Measurements from ENCODE around the gene ELMO1.

The ELMO1 gene

GRCh38 chr7:37209195-37209594, 239.5 kb downstream of the ELMO1 start:
- no peak for DNase-seq

DNA sequence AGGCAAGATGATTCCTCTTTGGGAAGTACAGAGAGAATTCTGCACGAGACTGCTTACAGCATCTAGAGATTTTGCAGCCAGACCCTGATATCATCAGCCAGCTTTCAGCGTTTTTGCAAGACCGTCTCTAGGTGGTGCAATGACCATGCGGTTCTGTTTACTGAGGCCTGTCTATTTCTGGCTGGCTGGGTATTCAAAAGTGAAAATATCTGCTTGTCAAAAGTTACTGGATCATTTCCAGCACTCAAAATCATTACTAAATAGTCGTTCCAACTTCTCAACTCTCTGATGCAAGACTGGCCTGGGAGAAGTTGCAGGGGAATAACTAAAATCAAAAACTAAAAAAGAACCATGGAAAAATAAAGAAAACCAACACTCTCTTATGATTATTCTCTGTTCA, 240.1 kb downstream of the ELMO1 start:
- peak; percentile 39 to 77 for DNase-seq

- no peak for DNase-seq
Measured at GRCh38 chr7:37206192-37206591, 242.5 kb downstream of the ELMO1 start.

DNA sequence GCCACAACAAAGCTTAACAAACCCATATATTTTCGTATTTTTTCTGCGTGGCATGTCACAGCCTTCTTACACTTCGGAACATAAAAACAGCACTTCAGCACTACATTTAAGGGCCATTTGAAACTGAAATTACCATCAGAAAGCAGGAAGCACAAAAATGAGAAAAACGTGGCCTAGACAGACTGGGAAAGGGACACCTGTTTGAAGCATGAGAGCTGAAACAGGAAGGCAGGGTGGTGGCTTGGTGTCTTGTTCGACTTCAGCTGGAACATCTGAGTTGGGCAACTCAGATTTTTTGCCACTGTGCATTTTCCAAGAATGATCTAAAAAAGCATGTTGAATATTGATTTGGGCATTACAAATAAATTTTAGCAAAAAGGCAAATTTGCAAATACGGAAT, 243.2 kb downstream of the ELMO1 start:
- no peak for DNase-seq

GRCh38 chr7:37201876-37202198, 246.8 kb downstream of the ELMO1 start:
- no peak for DNase-seq

DNA sequence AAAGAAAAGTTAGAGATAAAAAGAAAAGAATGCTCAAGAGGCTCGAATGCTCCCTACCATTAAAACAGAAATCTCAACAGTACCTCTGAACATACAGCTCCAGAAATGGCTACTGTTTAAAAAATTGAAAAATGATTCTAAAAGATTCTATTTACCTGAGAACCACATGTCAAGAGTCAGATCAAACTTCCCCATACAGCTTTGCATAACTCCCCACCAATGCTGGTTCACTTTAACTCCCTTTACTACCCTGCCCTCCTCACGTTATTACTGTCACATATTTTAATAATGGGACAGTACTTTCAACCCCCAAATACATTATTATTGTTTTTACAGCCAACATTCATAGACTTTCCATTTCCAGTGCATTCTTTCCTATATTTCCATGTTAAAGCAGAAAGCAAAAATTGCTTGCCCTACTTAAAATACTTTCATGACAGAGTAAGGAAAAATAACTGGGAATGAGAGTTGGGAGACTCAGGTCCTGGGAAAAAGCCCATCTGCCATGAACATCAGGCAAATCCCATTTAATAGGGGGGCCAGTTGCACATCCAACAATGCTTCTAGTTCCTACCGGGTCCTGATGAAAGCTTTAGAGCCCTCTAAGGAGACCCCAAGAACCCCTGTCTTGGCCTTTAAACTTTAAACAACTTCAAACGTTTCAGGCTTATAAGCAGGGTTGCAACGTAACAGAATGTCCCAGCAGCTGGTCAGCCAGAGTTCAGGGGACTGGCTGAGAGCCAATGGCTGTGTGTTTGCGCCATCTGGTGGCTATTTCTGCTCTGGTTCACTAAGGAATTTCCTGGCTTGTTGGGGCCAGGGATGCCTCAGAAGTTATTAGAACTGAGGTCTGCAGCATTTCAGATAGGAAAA, 247.4 kb downstream of the ELMO1 start:
- peak; percentile 60 to 88 for DNase-seq

DNA sequence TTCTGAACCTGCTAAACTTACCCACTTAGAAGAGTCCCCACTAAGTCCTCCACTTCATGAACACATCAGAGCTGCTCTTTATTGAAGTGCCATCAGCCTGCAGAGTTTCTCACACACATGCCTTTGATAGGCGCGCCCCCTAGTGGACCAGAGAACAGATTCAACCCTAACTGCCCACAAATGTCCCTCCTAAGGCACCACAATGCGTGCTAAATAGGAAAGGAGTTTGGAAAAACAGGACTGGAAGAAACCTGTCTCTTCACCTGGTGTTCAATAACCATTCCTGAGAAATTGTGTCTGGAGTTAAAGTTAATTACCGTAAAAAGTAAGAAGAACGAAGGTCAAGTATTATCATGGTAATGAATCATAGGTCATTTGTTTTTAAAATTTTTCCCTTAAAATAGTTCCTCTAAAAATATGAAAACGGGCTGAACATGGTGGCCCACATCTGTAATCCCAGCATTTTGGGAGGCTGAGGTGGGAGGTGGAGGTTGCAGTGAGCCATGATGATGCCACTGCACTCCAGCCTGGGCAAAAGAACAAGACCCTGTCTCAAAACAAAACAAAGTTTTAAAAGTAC, 249.7 kb downstream of the ELMO1 start:
- peak; percentile 90 to 91 for DNase-seq

DNA sequence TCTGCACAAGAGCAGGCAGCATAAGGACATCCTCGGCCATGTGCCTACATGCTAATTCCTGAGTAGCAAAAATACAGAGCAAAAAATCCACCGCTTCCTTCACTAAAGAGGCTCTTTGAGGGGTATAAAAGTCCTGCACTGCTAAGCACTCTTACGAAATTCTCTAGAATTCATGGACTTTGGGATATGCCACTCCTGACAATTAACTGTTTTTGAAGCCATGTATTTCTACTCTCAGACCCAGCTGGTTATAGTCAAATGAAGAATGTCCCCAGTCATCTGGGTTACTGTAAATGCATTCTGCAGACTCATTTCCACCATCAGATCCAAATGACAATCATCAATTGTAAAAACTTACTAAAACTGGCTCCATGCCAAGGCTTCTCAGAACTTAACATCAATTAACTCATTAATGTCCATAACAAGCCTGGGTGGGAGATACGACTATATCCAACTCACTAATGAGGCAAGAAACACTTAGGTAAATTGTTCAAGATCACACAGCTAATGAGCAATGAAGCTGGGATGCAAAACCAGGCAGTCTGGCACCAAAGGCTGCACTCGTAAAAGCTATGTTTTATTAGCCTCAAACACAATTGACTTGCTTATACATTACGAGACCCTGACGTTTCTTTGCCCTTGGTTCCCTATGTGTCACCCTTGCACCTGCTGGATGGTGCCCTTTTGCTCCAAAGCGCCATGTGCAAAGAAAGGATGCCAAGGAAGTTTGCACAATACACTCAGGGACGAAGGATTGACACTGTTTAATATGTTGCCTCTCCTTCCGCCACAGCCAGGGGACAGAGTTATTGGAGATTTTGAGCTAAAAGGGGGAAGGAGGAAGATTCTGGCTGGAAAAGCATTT, 250.4 kb downstream of the ELMO1 start:
- peak in 1 of 2 experiments; percentile 30 for DNase-seq

GRCh38 chr7:37197108-37197507, 251.6 kb downstream of the ELMO1 start:
- DNase-seq: no peak

- no peak for DNase-seq
Measured at GRCh38 chr7:37196676-37197075, 252.0 kb downstream of the ELMO1 start.

GRCh38 chr7:37195388-37195787, 253.3 kb downstream of the ELMO1 start:
- no peak for DNase-seq

DNA sequence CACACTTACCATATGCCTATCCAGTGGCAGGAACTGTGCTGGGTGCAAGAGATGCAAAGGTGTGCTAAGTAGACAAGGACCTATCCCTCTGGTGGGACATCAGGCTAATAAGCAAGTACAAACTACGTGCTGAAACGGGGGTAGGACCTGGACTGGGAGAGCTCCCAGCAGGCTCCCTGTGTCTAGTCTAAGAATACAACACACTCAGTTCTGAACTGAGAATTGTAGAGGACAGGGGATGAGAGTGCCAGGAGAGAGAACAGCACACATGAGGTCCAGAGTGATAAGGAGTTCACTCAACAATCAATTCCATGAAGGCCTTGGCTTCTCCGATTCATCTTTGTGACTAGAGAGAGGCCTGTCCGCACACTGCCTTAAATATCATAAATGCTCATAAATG, 253.7 kb downstream of the ELMO1 start:
- no peak for DNase-seq

DNA sequence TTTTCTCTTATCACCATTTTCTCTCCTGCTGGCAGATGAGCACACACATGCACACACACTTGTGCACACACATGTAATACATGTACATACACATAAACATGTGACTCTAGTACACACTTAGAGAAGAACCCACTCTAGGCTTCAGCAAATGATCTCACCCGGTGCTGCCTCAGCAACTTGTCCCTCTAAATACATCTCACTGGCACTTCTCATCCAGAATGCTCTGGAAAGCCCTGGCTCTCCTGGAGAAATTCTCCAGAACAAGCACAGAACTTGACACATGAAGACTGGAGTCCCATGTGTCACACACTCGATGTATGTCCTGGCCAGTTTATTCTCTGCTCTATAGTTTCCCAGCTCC, 254.9 kb downstream of the ELMO1 start:
- no peak for DNase-seq

DNA sequence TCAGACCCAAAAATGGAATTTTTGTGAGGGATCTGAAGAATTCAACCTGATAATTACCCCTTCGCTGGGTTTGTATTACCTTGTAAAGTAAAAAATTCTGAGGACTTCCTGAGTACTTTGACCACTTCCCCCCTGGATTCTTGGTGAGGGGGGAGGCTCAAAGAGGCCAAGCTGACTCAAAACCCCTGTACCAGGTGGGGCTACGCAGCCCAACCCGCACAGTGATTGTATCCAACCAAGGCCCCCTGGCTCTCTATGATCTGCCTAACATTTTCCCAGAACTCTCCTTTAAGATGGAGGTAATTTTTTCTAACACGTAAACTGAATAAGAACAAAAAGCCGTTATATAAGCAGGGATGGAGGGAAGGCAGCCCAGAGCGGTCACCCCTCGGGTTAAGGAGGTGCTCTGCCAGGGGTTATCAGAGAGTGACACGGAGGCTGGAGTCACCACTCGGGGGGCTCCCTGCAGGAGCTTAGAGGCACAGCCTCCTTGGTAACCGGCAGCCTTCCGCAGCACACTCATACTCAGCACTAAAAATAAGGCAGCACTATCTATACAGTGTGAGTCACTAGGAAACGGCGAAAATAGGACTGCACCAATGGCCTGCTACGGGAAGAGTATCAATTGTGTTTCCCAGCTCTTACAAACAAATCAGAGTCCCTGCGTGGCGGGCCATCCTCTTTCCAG, 255.4 kb downstream of the ELMO1 start:
- DNase-seq: no peak

DNA sequence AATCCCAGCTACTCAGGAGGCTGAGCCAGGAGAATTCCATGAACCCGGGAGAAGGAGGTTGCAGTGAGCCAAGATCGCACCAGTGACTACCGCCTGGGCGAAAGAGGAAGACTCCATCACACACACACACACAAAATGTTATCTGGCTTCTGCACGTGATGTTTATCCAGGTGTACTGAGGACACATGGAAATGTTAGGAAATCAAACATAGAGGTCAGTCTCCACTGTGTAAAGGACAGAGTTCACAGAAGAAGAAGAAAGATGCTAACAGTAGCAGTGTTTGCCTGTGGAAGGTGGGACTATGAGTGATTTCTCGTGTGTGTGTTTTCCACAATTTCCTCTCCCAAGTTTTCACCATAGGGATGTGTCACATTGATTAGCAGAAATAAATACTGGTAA, 256.9 kb downstream of the ELMO1 start:
- no peak for DNase-seq

DNA sequence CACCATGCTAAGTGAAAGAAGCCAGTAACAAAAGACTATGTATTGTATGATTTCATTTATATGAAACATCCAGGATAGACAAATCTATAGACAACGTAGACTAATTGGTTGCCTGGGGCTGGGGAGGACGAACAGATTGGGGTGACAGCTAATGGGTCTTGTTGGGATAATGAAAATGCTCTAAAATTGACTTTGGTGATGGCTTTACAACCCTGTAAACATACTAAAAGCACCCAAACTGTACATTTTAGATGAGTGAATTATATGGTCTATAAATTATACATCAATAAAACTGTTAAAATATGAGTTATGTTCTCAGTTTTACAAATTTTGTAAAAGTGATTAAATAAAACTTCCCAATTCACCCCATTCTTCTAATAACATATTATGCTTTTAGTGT, 261.5 kb downstream of the ELMO1 start:
- DNase-seq: no peak

DNA sequence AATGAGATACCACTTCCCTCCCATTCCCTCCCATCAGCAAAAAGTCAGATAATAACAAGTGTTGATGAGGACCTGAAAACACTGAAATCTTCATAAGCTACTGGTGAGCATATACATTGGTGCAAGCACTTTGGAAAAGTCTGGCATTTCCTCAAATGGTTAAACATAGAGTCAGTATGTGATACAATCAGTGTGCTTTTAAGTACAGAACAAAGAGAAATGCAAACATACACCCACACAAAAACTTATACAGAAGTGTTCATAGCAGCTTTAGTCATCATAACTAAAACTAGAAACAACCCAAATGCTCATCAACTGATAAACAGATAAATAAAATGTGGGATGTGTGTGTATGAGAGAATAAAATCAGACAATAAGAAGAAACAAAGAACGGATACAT, 261.9 kb downstream of the ELMO1 start:
- no peak for DNase-seq

GRCh38 chr7:37181550-37181932, 267.1 kb downstream of the ELMO1 start:
- no peak for DNase-seq

DNA sequence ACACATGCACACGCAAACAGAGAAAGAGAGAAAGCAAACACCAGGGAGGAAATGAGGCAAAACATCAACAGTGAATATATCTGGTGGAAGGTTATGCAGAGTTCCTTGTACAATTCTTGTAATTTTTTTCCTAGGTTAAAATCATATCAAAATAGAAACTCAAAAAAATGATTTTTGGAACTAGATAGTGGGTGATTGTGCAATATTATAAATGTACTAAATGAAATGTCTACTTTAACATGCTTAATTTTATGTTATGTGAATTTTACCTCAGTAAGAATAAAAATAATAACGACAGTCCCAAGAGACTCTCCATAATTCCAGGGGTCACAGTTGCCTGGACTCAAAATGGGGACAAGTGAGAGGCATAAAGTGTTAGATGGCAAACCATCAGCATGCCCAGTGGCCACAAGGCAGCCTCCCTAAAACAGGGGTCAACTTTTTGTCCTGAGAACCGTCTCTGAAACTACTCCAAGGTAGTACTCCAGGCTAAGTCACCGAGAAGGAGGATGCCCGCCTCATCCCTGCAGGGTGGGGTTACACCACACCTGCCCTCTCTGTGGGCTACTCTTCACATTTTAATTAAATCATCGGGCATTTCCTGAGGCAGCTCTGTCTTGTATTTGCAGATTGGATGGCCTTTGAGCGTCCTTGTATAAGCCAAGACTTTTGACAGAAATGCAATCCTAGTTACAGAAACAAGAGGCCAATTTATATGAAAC, 267.7 kb downstream of the ELMO1 start:
- no peak for DNase-seq

DNA sequence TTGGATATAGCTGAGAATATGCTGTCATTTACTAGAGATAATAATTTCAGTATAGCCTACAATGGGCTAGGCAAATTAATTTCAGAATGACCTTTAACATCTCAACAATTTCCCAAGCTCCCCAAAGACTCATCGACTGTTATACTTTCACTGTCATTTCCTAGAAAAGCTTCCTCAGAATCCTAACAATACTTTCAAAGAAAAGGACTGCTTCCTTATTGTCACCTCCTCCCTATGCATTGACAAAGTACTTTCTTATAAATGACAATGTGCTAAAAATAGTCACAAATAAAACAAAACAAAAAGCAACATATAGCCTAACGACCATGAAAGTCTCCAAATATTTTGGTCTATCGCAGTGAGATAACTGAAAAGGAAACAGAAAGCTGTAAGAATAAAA, 272.6 kb downstream of the ELMO1 start:
- DNase-seq: no peak

DNA sequence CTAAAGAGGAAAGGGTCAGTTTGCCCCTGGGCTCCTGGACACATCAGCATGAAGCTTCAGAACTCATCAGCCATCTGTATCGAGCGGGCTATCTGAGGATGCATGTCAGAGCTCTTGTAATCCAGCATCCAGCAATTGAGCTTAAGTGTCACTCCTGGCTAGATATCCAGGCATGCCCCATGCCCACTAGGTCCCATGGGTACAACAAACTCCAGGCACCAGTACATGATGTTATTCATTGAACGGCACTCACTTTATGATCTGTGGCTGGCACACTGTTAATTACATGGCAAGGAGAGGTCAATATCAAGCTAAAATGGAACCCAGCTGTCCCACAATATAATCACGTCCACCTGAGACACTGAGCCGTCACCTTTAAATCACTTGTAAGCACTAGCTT, 274.2 kb downstream of the ELMO1 start:
- no peak for DNase-seq

DNA sequence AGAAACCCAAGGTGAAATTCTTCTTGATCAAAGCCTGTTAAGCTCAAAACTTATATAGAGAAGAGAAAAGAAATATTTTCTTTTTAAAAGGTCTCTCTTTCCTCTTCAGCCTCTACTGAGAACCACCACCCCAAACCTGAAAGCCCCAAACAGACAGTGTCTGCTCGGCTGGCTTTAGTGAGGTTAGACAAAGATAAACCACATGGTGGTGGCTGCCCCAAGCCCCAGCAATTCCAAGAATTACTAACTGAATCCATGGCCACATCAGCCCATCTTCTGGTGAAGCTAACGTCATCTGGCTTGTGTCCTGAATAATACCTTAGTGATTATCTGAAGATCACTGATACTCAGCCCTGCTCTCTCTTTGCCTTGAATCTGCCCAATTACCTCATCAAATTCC, 275.0 kb downstream of the ELMO1 start:
- no peak for DNase-seq

- no peak for DNase-seq
Measured at GRCh38 chr7:37162106-37162505, 286.6 kb downstream of the ELMO1 start.

Measured in NCI-H446 (cell line).